ENCODE data around the gene CROCC. TPM values are rescaled to one million over a fixed set of nuclear protein-coding genes. Genes with fewer than 3 reads are reported as not detected.
"Not testable (repeated sequence)": the region's sequence is repeated elsewhere in the genome, so short reads cannot be mapped to it uniquely, and the experiment has no call there.

The CROCC gene
- polyA plus RNA-seq, 1 of the 3 experiments (the other 2 are of a cell fraction): 39.1 TPM

- CTCF ChIA-PET; H3K9me3 ChIP-seq; H3K9ac ChIP-seq; DNase-seq; H3F3A ChIP-seq (replicated peaks; ENCODE audit: insufficient read depth); POLR2A ChIA-PET; H3K27me3 ChIP-seq (ENCODE audit: insufficient read depth); H3K4me3 ChIP-seq (ENCODE audit: low read depth in 2 of 2, low read length in 1 of 2); H4K20me1 ChIP-seq (ENCODE audit: insufficient read depth); H3K9me2 ChIP-seq; H3K36me3 ChIP-seq (replicated peaks in 1 of 2; ENCODE audit: control insufficient read depth in 1 of 2, insufficient read depth in 2 of 2, low read length in 1 of 2); H3K27ac ChIP-seq (ENCODE audit: low read depth in 2 of 2, low read length in 1 of 2); H3K4me2 ChIP-seq; H3K4me1 ChIP-seq (ENCODE audit: control insufficient read depth in 1 of 2, insufficient read depth in 2 of 2, low read depth in 1 of 2, low read length in 1 of 2); H3K79me2 ChIP-seq (ENCODE audit: insufficient read depth); H2AFZ ChIP-seq (ENCODE audit: low read depth): not testable (repeated sequence)
- WGBS (ENCODE audit: low lambda C conversion rate): 84% methylated on average over 59 of the region's 66 CpGs
Measured at GRCh38 chr1:16872152-16873075, 49.3 kb upstream of the CROCC start.

DNA sequence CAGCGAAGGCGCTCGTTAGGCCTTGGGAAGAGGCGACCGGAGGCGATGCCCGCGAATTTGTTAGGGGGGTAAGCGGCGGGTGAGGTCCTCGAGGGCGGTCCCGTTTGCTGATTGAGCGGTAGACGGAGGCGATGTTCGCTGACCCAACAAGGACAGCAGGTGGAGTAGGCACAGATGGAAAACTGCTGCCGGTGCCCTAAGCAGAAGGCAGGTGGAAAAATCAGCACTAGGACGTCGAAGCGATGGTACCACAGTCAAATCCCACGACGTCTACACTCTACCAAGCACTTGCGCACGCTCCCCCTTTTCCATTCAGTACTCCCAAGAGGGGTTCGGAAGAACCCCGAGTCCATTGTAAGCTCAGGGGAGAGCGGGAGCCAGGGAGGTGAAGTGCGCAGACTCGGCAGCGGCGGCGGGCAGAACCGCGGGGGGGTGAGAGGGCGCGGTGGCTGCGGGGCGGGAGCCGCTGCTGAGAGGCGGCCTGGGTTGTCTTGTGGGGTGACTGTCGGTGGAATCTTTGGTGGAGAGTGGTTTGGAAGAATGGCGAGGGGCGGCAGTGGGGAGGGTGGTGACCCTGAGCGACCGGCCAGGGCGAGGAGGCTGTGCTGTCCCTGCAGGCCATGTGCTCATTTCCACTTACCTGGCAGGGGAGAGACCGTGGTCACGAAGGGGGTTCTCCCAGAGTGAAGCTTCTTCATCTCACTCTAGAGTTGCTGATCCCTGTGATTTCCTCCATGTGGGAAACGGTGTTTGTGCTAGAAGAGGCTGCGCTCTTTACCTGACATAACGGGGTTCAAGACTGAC lies 48.5 kb upstream of the CROCC start:
- H3K9ac ChIP-seq; H3K4me1 ChIP-seq (ENCODE audit: control insufficient read depth in 1 of 2, insufficient read depth in 2 of 2, low read depth in 1 of 2, low read length in 1 of 2); H3K9me3 ChIP-seq; DNase-seq; H3K4me3 ChIP-seq (ENCODE audit: low read depth in 2 of 2, low read length in 1 of 2); H3K79me2 ChIP-seq (ENCODE audit: insufficient read depth); H3K9me2 ChIP-seq; H3F3A ChIP-seq (replicated peaks; ENCODE audit: insufficient read depth); H3K36me3 ChIP-seq (replicated peaks in 1 of 2; ENCODE audit: control insufficient read depth in 1 of 2, insufficient read depth in 2 of 2, low read length in 1 of 2); H2AFZ ChIP-seq (ENCODE audit: low read depth); H3K27ac ChIP-seq (ENCODE audit: low read depth in 2 of 2, low read length in 1 of 2); H3K27me3 ChIP-seq (ENCODE audit: insufficient read depth); H4K20me1 ChIP-seq (ENCODE audit: insufficient read depth); H3K4me2 ChIP-seq: not testable (repeated sequence)
- ChIA-PET POLR2A (interaction anchor here (0.7 kb wide), 1 partner anchor 1640 kb away, joined by 3 read pairs; no protein-coding TSS in a partner anchor), CTCF (interaction anchor here (0.7 kb wide), 1 partner anchor 254 kb away, joined by 4 read pairs; no protein-coding TSS in a partner anchor)
- WGBS (ENCODE audit: low lambda C conversion rate): 65% methylated on average over 40 of the region's 52 CpGs

DNA sequence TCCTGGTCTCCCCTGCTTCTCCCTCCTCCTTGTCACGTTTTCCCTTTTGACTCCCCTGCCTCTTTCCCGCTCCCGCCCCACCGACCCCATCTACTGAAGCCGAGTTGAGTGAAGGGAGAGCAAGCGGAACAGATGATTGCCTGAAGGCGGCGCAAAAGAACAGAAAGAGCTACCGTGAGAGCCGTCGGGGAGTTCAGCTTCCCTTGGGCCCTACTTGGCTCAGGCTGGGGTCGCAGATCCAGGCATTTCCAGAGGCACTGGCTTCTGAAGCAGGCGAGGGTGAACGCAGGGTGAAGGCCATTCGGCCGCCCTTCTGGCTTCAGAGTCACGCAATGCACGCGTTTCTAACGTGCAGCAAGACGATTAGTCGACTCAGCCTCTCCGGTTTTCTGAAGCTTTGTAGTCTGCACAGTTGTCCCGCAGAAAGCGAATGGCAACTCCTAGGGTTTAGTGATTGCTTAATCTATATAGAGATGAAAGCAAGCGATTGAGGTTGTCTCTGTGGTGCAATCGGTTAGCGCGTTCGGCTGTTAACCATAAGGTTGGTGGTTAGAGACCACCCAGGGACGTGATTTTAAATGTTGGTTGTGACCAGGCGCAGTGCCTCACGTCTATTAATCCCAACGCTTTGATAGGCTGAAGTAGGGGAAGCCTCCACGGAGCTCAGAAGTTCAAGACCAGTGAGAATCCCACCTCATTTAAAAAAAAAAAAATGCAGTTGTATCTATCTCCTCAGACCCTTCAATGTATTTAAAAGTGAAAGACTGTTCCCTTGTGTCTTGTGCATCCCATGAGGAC lies 46.6 kb upstream of the CROCC start:
- H2AFZ ChIP-seq (ENCODE audit: low read depth); DNase-seq; POLR2A ChIA-PET; H3F3A ChIP-seq (replicated peaks; ENCODE audit: insufficient read depth); H3K4me2 ChIP-seq; H3K9ac ChIP-seq; H3K4me3 ChIP-seq (ENCODE audit: low read depth in 2 of 2, low read length in 1 of 2); H3K79me2 ChIP-seq (ENCODE audit: insufficient read depth); H3K4me1 ChIP-seq (ENCODE audit: control insufficient read depth in 1 of 2, insufficient read depth in 2 of 2, low read depth in 1 of 2, low read length in 1 of 2); H3K9me2 ChIP-seq; CTCF ChIA-PET; H4K20me1 ChIP-seq (ENCODE audit: insufficient read depth); H3K36me3 ChIP-seq (replicated peaks in 1 of 2; ENCODE audit: control insufficient read depth in 1 of 2, insufficient read depth in 2 of 2, low read length in 1 of 2); H3K9me3 ChIP-seq; H3K27ac ChIP-seq (ENCODE audit: low read depth in 2 of 2, low read length in 1 of 2): not testable (repeated sequence)
- peaks cover 15% of the 10 kb centered on the region; the same call in 1 of the 2 replicates for H3K27me3 ChIP-seq (ENCODE audit: insufficient read depth)
- 82% methylated on average over 30 of the region's 35 CpGs for WGBS (ENCODE audit: low lambda C conversion rate)

GRCh38 chr1:16881742-16882141 lies 40.0 kb upstream of the CROCC start:
- H3K27ac ChIP-seq (ENCODE audit: low read depth in 2 of 2, low read length in 1 of 2); H3K4me3 ChIP-seq (ENCODE audit: low read depth in 2 of 2, low read length in 1 of 2); H3K79me2 ChIP-seq (ENCODE audit: insufficient read depth); H2AFZ ChIP-seq (ENCODE audit: low read depth); H3K4me2 ChIP-seq; H3F3A ChIP-seq (replicated peaks; ENCODE audit: insufficient read depth); H3K9me3 ChIP-seq; POLR2A ChIA-PET; H3K36me3 ChIP-seq (replicated peaks in 1 of 2; ENCODE audit: control insufficient read depth in 1 of 2, insufficient read depth in 2 of 2, low read length in 1 of 2); DNase-seq; CTCF ChIA-PET; H3K4me1 ChIP-seq (ENCODE audit: control insufficient read depth in 1 of 2, insufficient read depth in 2 of 2, low read depth in 1 of 2, low read length in 1 of 2); H3K9ac ChIP-seq; H4K20me1 ChIP-seq (ENCODE audit: insufficient read depth); H3K9me2 ChIP-seq: not testable (repeated sequence)
- H3K27me3 ChIP-seq (ENCODE audit: insufficient read depth): peaks cover 24% of the 10 kb centered on the region; the same call in 1 of the 2 replicates
- WGBS (ENCODE audit: low lambda C conversion rate): 79% methylated on average over 1 of the region's 1 CpG
